Nephron (organoid): ENCODE measurements around the gene ZMYND8.
"Not testable (repeated sequence)": the region's sequence is repeated elsewhere in the genome, so short reads cannot be mapped to it uniquely, and the experiment has no call there.

Source experiments
- H3K27ac Mint-ChIP-seq, 3 experiments: 2 replicates each; pipeline ENCODE4 v1.8.0; 2020; ENCODE audit warnings: mixed read lengths in 3 of 3, mild to moderate bottlenecking in 2 of 3, moderate library complexity in 1 of 3
- H3K27me3 Mint-ChIP-seq: 2 replicates; pipeline ENCODE4 v1.8.0; 2021; ENCODE audit warnings: low read depth, mild to moderate bottlenecking, moderate library complexity, mixed read lengths
- H3K36me3 Mint-ChIP-seq: 2 replicates; pipeline ENCODE4 v1.8.0; 2020; ENCODE audit warnings: low read depth, mixed read lengths
- H3K4me1 Mint-ChIP-seq: 2 replicates; pipeline ENCODE4 v1.8.0; 2020; ENCODE audit warnings: mixed read lengths
- H3K4me3 Mint-ChIP-seq, 3 experiments: 2 replicates each; pipeline ENCODE4 v1.8.0; 2020; ENCODE audit warnings: mild to moderate bottlenecking in 3 of 3, mixed read lengths in 3 of 3, moderate library complexity in 2 of 3
- H3K9me3 Mint-ChIP-seq: 2 replicates; pipeline ENCODE4 v1.8.0; 2020; ENCODE audit warnings: mixed read lengths
- TF ChIP-seq, protein P1 (sequence below), 3 experiments: fragments of 200-600 bp; sonication (generic); IDR thresholded peaks; one replicate each; pipeline ENCODE4 v1.5.0; 2021; ENCODE audit warnings: antibody characterized with exemption in 3 of 3; ENCODE audit not compliant: unreplicated experiment in 3 of 3

Gene ZMYND8

DNA sequence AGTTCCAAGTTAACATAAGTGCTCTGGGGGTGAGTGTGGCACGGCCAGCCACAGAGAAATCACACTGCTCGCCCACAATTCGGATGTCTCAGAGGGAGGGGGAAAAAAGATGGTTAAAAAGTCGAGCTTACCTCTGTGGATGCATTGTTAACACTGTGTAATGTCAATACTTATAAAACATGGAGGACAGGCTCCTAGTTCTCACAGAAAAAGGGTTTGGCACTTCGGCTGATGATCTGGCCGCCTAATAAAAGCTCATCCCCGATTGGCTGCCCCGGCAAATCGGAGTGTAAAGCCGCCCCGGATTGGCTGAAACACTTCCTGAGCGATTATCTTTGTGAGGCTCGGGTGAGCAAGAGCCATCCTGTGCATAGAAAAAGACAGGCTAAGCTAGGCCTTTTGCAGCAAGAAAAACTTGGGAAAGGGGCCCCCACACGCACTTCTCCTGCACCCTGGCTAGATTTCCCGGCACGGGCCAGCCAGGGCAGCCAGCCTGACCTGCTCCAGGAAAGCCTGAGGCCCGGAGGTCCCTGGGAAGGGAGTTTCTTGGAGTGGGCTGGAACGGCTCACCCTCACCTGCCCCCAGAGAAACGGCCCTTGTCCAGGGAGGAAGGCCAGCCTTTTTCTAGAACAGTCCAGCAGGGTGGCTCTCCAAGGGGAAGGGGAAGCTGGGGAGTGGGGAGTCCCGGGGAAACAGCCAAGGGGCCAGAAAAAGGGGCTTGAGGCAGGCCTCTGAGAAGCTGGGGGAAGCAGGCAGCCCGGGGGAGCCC, at the start of gene ZMYND8:
Gene ZMYND8, minus strand, starts transcription at position 174 of the 770 bp plus-strand sequence. Its CDS starts 29 bp downstream, at position 145.
- peaks cover 46% of the 10 kb centered on the region for H3K4me1 Mint-ChIP-seq
- no peaks in the 10 kb centered on the region for H3K9me3 Mint-ChIP-seq
- H3K27me3 Mint-ChIP-seq: no peaks in the 10 kb centered on the region
- H3K27ac Mint-ChIP-seq: no peak within 1 kb of the TSS
- TF ChIP-seq, protein P1, sequence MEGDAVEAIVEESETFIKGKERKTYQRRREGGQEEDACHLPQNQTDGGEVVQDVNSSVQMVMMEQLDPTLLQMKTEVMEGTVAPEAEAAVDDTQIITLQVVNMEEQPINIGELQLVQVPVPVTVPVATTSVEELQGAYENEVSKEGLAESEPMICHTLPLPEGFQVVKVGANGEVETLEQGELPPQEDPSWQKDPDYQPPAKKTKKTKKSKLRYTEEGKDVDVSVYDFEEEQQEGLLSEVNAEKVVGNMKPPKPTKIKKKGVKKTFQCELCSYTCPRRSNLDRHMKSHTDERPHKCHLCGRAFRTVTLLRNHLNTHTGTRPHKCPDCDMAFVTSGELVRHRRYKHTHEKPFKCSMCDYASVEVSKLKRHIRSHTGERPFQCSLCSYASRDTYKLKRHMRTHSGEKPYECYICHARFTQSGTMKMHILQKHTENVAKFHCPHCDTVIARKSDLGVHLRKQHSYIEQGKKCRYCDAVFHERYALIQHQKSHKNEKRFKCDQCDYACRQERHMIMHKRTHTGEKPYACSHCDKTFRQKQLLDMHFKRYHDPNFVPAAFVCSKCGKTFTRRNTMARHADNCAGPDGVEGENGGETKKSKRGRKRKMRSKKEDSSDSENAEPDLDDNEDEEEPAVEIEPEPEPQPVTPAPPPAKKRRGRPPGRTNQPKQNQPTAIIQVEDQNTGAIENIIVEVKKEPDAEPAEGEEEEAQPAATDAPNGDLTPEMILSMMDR (IDR thresholded peaks at IDR 0.05; ENCODE audit: unreplicated experiment in 3 of 3): no peak
- H3K4me3 Mint-ChIP-seq: peak within 1 kb of the TSS; percentile 74 to 94 (median 91)
- H3K36me3 Mint-ChIP-seq: no peaks in the 10 kb centered on the region

DNA sequence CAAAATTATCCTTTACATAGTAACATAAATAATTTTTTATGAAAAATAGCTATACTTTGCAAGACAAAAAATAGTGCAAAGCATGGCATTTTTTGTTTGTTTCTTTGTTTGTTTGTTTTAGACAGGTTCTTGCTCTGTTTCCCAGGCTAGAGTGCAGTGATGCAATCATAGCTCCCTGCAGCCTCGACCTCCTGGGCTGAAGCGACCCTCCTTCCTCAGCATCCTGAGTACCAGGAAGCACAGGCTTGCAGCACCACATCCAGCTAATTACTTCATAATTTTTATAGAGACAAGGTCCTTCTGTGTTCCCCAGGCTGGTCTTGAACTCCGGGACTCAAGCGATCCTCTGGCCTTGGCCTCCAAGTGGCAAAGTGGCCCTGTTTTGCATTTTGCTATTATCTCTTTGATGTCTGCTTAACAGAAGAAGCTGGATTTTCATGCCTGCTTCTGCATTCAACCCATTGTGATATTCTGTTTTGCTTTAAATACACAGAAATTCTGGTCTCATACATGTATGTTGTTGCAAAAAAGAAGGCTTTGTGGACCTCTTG, 49.4 kb upstream of the ZMYND8 start:
- TF ChIP-seq, protein P1 (IDR thresholded peaks at IDR 0.05; ENCODE audit: unreplicated experiment in 3 of 3): no peak
- no peaks in the 10 kb centered on the region for H3K4me1 Mint-ChIP-seq
- no peaks in the 10 kb centered on the region for H3K36me3 Mint-ChIP-seq
- no peak overlapping the region for H3K4me3 Mint-ChIP-seq
- H3K27ac Mint-ChIP-seq: no peak overlapping the region
- H3K27me3 Mint-ChIP-seq: peaks cover 6% of the 10 kb centered on the region
- H3K9me3 Mint-ChIP-seq: no peaks in the 10 kb centered on the region

DNA sequence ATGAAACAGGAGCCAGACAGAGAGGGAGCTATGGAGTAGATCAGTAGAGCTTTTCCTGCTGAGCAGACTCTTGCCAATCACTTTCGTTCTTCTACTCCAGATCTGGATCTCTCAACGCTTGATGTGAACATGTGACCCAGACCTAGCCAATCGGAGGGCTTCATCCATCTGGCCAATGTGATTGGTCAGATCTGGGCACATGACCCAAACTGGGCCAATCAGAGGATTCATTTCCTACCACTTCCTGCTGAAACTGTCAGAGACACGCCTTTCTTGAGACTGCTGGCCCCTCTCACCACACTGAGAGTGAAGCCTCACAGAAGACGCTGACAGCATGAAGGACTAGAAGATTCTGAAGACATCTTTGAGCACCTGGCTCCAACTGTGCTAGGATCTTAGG, 44.2 kb upstream of the ZMYND8 start:
- no peaks in the 10 kb centered on the region for H3K36me3 Mint-ChIP-seq
- TF ChIP-seq, protein P1 (IDR thresholded peaks at IDR 0.05; ENCODE audit: unreplicated experiment in 3 of 3): no peak

DNA sequence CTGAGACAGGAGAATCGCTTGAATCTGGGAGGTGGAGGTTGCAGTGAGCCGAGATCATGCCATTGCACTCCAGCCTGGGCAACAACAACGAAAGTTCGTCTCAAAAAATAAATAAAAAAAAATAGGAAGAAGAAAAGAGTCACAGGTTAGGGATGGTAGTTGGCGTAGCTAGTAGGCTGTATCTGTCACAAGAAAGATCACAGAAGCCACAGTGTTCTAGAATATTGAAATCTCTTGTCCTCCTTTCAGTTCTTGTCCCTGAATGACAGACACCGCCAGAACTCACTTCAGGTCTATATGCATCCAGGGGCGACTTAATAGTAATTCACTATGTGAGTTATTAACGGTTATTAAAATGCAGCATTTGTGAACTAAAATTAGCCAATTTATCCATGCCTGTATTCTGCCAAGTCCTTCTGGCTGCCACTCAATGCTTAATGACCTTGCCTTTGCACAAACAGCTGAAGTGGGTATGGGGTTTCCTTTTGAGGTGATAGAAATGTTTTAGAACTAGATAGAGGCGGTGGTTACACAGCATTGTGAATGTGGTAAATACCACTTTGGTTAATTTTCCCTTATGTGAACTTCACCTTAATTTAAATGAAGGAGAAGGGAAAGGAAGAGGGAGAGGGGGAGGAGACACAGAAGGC, 41.3 kb upstream of the ZMYND8 start:
- Mint-ChIP-seq H3K36me3 (no peaks in the 10 kb centered on the region), H3K27me3 (peaks cover 3% of the 10 kb centered on the region), H3K9me3 (no peaks in the 10 kb centered on the region), H3K4me3 (no peak overlapping the region), H3K27ac (no peak overlapping the region), H3K4me1 (peaks cover 6% of the 10 kb centered on the region)
- TF ChIP-seq, protein P1 (IDR thresholded peaks at IDR 0.05; ENCODE audit: unreplicated experiment in 3 of 3): no peak

More for the DNA sequence above, 44.2 kb upstream of the ZMYND8 start:
- no peaks in the 10 kb centered on the region for H3K9me3 Mint-ChIP-seq
- no peak overlapping the region for H3K4me3 Mint-ChIP-seq
- H3K4me1 Mint-ChIP-seq: peaks cover 6% of the 10 kb centered on the region
- H3K27ac Mint-ChIP-seq: no peak overlapping the region
- peaks cover 6% of the 10 kb centered on the region for H3K27me3 Mint-ChIP-seq

DNA sequence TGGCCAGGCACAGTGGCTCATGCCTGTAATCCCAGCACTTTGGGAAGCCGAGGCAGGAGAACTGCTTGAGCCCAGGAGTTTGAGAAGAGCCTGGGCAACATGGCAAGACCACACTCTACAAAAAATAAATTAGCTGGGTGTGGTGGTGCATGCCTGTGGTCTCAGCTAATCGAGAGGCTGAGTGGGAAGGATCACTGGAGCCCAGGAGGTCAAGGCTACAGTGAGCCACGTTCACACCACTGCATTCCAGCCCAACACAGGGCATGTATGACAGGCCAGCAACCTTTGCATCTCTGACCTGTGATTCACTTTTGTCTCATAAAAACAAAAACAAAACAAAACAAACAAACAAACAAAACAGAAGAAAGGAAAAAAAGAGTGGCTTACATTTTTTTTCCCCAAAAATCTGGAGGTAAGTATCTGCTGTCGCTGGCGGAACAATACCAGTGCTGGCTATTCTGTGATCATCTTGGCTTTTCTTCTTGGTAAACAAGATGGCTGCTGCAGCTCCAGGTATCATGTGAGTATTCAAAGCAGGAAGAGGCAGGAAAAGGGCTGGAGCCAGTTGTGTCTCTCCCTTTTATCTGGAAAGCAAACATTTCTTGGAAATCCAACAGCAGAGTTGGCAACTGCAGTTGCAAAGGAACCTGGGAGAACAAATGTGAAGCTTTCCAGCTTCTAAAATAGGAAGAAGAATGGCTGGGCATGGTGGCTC, 40.4 kb upstream of the ZMYND8 start:
- Mint-ChIP-seq H3K4me1 (peaks cover 6% of the 10 kb centered on the region), H3K9me3 (no peaks in the 10 kb centered on the region), H3K4me3 (no peak overlapping the region), H3K36me3 (no peaks in the 10 kb centered on the region), H3K27ac (no peak overlapping the region), H3K27me3 (no peaks in the 10 kb centered on the region)
- TF ChIP-seq, protein P1 (IDR thresholded peaks at IDR 0.05; ENCODE audit: unreplicated experiment in 3 of 3): no peak

DNA sequence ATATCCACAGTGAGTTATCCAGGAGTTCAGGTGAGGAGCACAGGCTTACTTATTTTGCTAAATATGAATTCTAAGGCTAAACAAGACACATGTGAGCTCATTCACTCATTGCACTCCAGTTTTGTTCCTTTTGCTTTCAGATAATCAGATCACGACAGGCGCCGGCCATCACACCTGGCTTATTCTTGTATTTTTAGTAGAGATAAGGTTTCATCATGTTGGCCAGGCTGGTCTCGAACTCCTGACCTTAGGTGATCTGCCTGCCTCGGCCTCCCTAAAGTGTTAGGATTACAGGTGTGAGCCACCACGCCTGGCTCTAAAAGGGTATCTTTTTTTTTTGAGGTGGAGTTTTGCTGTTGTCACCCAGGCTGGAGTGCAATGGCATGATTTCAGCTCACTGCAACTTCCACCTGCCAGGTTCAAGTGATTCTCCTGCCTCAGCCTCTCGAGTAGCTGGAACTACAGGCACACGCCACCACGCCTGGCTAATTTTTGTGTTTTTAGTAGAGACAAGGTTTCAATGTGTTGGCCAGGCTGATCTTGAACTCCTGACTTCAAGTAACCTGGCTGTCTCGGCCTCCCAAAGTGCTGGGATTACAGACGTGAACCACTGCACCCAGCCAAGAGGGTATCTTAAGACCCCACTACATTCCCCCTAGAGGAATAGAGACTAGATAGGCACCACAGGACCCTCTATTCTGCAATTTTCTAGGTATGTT, 37.5 kb upstream of the ZMYND8 start:
- not testable (repeated sequence) for H3K27ac Mint-ChIP-seq, H3K9me3 Mint-ChIP-seq, H3K4me3 Mint-ChIP-seq, H3K4me1 Mint-ChIP-seq, H3K27me3 Mint-ChIP-seq, H3K36me3 Mint-ChIP-seq
